Activated CD8-positive, alpha-beta memory T cell treated with anti-CD3 and anti-CD28 coated beads for 36 hours (primary cell): ENCODE data around the gene FZR1. TPM values are rescaled to one million over a fixed set of nuclear protein-coding genes. Genes with fewer than 3 reads are reported as not detected.
"Not testable (repeated sequence)": the region's sequence is repeated elsewhere in the genome, so short reads cannot be mapped to it uniquely, and the experiment has no call there.

Experiments used
- CTCF ChIA-PET: fragments of 350-600 bp; sonication (Branson Sonifier 250); formaldehyde crosslinking; loops from one replicate; lab custom pipeline; 2021; ENCODE audit warnings: antibody characterized with exemption; lab: Charles Lee
- POLR2A ChIA-PET: fragments of 350-600 bp; sonication (Branson Sonifier 250); formaldehyde crosslinking; loops from one replicate; lab custom pipeline; 2021; ENCODE audit warnings: antibody characterized with exemption; lab: Charles Lee
- total RNA-seq, 2 experiments: library from RNA; stranded (reverse); gene quantifications; one replicate each; pipeline ENCODE4 v1.2.3, GENCODE V29; 2021

Gene FZR1
- total RNA-seq, 2 experiments from 2014 or later: 33.1 to 33.6 TPM

DNA sequence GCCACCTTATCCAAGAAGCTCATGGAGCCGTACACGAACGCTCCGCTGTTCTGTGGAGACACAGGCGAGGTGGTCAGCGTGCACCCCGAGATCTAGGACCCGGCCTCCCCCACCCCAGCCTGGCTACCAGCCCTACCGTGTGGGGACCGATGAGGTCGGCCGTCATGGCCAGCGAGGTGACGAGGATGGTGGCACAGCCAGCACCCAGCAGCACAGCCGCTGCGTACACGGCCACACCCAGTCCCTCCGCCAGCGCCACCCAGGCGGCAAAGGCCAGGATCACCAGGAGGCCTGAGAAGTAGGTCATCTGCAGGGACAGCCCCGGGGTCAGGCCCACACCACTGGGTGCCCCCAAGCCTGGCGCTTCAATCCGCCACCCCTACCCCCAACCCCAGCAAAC, 40.0 kb downstream of the FZR1 start:
- ChIA-PET POLR2A (interaction anchor here (1.3 kb wide), 2 partner anchors 8 to 11 kb away, joined by 4 to 5 read pairs; no protein-coding TSS in a partner anchor), CTCF (interaction anchor here (0.5 to 4.7 kb wide), 10 partner anchors 10 to 541 kb away, joined by 3 to 43 read pairs (median 4); partner anchors contain the start of gene MFSD12)

DNA sequence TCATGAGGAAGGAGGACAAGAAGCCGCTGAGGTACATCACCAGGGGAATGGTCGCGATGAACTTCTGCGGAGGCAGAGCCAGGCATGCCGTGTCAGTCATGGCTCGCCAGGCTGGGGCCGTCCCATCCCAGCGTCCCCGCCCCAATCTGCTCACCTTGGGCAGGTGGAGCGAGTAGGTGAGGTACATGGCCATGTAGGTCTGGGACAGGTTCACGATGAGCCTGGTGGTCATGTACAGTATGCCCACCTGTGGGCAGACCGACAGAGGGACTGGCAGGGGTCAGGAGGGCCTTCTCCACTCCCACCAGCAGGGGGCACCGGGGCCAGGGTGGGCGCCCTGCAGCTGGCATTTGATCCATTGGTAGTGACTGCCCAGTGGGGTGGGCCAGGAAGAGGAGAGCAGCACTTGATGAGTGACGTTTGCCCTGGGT, 41.2 kb downstream of the FZR1 start:
- ChIA-PET CTCF (interaction anchor here (1.5 to 4.7 kb wide), 3 partner anchors 10 to 39 kb away, joined by 3 to 43 read pairs (median 4); partner anchors contain the start of gene MFSD12), POLR2A (no interaction called here)

DNA sequence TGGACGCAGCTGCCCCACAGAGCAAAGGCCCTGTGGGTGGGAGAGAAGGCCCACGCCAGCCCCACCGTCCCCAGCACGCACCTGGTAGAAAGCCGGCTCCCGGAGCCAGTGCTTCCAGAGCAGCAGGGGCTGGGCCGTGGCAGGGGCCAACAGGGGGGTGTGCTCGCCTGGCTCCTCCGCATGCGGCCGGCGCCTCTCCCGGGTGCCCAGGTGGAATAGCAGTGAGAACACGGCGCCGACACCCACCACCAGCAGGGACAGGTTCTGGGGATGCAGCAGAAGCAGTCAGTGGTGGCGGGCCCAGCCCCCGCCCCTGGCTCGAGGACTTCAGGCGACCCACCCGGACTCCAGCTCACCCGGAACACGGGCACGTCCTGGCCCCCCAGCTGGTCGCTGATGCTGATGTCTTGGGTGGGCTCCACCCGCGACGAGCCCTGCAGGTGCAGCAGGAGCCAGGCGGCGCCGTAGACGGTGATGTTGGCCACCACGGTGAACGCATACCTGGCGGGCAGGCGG, 41.7 kb downstream of the FZR1 start:
- POLR2A ChIA-PET: no interaction called here

DNA sequence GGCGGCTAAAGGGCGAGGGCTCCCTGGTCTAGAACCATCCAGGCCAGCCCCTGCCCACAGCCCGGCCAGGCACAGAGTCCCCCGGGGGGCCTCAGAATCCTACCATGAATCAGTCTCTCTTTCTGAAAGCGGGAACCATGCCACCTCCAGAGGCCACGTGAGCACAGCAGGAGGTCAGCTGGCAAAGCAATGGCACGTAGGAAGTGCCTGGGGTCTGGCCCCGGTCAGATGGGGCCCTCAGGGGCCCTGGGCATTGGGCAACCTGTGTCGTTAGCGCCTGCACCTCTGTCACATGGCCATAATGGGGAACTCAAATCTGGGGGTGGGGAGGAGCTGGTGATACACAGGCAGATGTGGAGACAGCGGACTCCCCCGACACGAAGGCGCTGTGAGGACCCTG, 42.5 kb downstream of the FZR1 start:
- ChIA-PET POLR2A (no interaction called here), CTCF (interaction anchor here (0.5 to 4.7 kb wide), 3 partner anchors 9 to 171 kb away, joined by 3 to 43 read pairs (median 7); partner anchors contain the start of gene MFSD12)

More for the DNA sequence above, 41.7 kb downstream of the FZR1 start:
- CTCF ChIA-PET: interaction anchor here (0.5 to 4.7 kb wide), 3 partner anchors 10 to 171 kb away, joined by 3 to 43 read pairs (median 7); partner anchors contain the start of gene MFSD12

DNA sequence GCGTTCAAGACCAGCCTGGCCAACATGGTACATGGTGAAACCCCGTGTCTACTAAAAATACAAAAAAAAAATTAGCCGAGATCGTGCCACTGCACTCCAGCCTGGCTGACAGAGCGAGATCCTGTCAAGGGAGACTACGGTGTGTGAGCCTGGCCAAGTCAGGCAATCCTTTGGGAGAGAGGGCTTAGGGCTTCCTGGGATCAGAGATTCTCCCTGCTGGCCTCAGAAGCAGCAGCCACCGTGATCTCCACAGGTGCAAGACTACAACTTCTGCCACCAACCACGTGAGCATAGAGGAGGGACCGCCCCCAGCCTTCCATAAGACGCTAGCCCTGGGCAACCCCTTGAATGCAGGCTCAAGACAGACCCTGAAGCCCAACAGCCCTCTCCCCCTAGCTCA, 43.7 kb downstream of the FZR1 start:
- POLR2A ChIA-PET: interaction anchor here (1.1 kb wide), 1 partner anchor 11 kb away, joined by 3 read pairs; the partner anchor contains the start of gene TEKTIP1
- CTCF ChIA-PET: no interaction called here

DNA sequence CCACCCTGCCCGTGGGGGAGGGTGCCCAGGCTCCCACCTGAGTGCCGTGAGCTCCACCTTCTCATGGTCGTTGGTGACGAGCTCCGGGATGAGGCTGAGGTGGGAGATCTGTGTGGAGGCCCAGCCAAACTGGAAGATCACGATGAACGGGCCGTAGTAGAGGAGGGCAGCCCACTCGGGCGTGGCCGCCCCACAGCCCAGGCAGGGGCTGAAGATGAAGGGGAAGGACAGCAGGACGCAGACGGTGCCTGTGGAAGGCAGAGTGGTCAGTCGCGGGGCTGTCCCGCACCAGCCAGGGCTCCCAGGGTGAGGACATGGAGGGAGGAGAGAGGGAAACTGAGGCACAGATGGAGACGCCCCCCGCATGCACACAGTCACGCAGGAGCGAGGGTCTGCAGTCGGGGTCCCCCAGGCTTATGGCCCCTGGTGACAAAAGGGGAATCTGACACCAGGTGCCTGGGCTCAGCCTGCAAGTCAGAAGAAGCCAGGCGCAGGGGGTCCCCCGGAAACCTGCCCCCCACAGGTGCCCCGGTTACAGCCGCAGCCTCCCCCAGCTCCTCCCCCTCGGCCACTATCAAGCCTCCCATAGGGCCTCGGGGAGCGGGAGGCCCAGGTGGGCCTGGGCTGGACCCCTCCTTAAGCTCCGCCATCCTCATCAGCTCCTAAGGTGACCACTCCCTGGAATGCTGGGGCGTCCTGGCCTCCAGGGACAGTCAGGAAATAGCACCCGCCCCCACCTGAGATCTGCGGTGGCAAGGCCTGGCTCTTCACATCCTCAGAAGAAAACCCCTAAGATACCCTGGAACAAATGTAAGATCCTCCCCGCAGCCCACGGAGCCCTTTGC, 45.1 kb downstream of the FZR1 start:
- ChIA-PET POLR2A (interaction anchor here (1.1 kb wide), 1 partner anchor 12 kb away, joined by 3 read pairs; the partner anchor contains the start of gene TEKTIP1), CTCF (no interaction called here)

DNA sequence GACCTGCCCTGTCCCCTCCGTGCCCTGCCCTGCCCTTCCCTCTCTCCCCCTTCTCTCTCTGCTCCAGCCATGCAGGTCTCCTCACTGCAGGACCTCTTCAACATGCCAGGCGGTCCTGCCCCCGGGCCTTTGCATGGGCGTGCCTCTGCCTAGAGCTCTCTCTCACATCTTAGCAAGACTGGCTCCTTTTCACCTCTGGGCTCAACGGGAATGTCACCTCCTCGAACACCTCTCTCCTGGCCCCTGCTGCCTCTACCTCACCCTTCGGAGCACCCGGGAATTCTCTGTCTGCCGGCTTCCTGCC, 45.6 kb downstream of the FZR1 start:
- CTCF ChIA-PET: no interaction called here

DNA sequence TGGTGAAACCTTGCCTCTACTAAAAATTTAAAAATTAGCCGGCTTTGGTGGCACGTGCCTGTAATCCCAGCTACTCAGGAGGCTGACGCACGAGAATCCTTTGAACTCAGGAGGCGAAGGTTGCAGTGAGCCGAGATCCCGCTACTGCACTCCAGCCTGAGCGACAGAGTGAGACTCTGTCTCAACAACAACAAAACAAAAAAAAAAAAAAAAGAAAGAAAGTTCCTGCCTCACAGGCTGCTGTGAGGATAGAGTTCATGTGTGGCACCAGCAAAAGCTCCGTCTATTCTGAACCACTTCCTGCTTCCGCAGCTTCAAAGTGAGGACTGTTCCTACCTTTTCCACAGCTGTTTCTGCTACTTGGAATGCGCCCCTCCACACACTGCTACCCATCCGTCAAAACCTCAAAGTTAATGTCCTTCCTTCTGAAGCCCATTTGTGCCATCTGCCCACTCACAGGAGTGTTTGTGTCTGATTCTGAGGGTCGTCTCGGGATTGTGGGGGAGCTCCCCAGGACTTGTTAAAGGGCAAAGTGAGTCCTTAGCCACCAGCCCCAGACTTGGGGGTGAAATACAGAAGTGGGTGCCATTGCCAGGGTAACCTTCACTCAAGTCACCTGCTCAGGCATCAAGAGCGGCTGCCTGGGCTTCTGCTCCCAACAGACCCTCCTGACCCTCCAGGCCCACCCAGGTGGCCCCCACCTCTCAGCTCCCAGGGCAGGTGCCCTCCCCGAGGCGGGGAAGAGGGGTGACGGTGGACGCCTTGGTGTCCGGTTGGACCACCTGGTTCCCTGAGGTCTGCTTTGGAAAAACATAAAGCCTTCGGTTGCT, 48.4 kb downstream of the FZR1 start:
- ChIA-PET POLR2A (interaction anchor here (0.5 to 0.9 kb wide), 3 partner anchors 8 to 1556 kb away, joined by 4 to 7 read pairs (median 4); no protein-coding TSS in a partner anchor), CTCF (interaction anchor here (0.7 to 1.6 kb wide), 4 partner anchors 12 to 147 kb away, joined by 3 to 8 read pairs (median 4); partner anchors contain the start of gene TEKTIP1)

More for the DNA sequence above, 45.6 kb downstream of the FZR1 start:
- POLR2A ChIA-PET: no interaction called here

DNA sequence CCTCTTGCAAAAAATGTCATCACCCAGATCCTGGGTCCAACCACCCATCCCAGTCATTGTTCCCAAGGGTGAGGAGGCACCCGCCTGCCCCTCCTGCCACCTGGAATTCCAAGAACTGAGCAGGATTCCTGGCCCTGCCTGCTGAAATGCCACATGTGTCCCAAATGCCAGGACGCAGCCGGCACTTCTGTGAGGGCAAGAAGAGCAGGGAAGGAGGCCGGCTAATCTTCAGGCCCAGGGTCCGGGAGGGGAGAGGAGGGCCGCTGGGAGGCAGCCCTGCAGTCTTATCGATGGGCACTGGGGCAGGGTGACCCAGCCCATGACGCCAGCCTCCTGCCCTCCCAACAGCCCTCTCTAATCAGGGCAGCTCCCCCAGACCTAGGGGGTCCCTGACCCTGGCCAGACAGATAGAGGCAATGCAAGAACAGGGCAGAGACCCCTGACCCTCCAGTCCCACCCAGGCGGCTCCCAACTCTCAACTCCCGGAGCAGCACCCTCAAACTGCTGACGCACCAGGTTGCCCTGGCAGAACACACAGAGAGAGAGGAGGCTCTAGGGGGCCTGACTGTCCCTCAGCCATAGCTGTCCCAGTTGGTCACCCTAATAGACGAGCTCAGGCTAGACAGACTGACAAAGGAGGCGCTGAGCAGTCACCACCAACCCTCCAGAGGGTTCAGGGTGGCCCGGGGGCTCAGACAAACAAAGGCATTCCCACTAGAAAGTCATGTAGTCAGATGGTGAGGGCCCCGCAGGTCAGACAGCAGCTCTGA, 49.7 kb downstream of the FZR1 start:
- CTCF ChIA-PET: interaction anchor here (0.6 to 5.2 kb wide), 5 partner anchors 9 to 116 kb away, joined by 3 to 43 read pairs (median 4); partner anchors contain the start of gene GIPC3
- POLR2A ChIA-PET: interaction anchor here (0.9 to 1.1 kb wide), 2 partner anchors 10 to 18 kb away, joined by 5 to 9 read pairs; no protein-coding TSS in a partner anchor

DNA sequence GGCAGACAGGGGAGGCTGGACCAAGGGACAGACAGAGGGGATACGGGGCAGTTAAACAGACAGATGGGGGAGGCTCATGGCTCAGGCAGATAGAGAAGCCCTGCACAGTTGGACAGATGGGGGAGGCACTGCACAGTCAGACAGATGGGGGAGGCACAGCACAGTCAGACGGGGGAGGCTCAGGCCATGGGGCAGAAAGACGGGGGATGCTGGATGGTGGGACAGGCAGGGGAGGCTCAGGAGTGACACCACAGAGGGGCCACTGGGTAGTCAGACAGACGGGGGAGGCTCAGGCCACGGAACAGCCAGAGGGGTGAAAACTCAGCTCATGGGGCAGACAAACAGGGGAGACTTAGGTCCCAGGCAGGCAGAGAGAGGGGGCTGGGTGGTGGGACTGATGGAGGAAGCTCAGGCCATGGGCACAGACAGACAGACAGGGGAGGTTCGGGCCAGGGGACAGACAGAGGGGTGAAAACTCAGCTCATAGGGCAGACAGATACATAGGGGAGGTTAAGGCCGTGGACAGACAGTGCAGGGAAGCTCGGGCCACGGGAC, 50.4 kb downstream of the FZR1 start:
- POLR2A ChIA-PET: interaction anchor here (0.6 to 1.1 kb wide), 3 partner anchors 9 to 17 kb away, joined by 3 to 9 read pairs (median 5); no protein-coding TSS in a partner anchor

DNA sequence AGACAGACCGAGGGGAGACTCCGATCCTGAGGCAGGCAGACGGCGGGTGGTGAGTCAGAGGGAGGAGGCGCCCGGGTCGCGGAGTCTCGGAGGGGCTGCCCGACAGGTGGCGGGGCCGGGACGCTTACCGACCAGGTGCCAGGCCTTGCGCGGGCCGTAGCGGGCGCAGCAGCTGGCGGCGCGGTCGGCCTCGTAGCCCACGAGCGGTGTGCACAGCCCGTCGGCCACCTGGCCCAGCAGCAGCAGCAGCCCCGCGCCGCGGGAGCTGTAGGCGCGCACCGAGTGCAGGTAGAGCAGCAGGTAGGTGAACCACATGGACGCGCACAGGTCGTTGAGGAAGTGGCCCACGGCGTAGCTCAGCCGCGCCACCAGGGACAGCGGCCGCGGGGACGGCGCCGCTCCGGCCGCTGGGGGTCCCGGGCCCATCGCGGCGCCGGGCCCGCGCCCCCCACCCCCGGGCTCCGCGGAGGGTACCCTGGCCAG, 50.9 kb downstream of the FZR1 start:
- POLR2A ChIA-PET: interaction anchor here (0.6 to 1.1 kb wide), 3 partner anchors 8 to 17 kb away, joined by 3 to 9 read pairs (median 5); no protein-coding TSS in a partner anchor
- CTCF ChIA-PET: interaction anchor here (0.6 to 5.2 kb wide), 7 partner anchors 10 to 282 kb away, joined by 3 to 43 read pairs (median 4); partner anchors contain the start of gene GIPC3

More for the DNA sequence above, 50.4 kb downstream of the FZR1 start:
- CTCF ChIA-PET: interaction anchor here (0.6 to 5.2 kb wide), 7 partner anchors 10 to 115 kb away, joined by 3 to 43 read pairs (median 4); partner anchors contain the start of gene GIPC3

DNA sequence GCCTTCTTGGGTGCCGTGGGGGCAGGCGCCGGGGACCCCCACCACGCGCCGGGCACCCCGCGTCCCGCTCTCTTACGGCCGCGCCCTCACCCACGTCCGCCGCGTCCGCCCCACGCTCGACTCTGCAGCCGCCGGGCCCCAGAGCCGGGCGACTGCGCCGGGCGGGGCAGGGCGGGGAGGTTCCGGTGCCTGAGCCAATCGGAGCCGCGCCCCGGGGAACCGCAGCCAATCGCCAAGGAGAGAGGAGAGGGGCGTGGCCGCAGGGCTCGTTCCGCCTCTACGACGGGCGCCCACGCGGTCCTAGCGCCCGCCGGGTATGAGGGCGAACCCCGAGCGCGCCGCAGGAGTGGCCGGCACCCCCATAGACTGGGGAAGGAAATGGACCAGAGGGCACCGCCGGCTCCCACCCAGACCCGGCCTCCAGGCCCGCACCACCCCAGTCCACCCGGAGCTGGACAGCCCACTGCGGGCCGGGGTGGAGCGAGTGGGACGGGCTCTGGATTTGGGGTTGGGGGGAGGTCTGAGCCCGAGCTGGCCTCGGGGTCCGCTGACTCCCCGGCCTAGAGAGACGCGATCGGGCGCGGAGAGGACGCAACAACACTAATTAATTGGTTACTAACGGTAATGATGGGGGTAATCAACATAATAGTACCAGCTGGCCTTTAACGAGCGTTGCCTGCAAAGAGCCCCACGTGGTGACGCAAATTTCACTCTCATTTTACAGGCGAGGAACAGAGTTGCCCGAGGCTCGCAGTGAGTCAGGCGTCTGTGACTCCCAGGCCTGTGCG, 51.5 kb downstream of the FZR1 start, which contains the start of gene MFSD12:
Gene MFSD12, minus strand, starts transcription at position 126 of the 788 bp plus-strand sequence. CDS start 183 bp downstream, outside the sequence.
- ChIA-PET CTCF (interaction anchor here (0.5 to 5.2 kb wide), 8 partner anchors 11 to 283 kb away, joined by 3 to 43 read pairs (median 4); no protein-coding TSS in a partner anchor), POLR2A (interaction anchor here (1.1 to 1.4 kb wide), 2 partner anchors 11 to 47 kb away, joined by 3 to 5 read pairs; no protein-coding TSS in a partner anchor)

DNA sequence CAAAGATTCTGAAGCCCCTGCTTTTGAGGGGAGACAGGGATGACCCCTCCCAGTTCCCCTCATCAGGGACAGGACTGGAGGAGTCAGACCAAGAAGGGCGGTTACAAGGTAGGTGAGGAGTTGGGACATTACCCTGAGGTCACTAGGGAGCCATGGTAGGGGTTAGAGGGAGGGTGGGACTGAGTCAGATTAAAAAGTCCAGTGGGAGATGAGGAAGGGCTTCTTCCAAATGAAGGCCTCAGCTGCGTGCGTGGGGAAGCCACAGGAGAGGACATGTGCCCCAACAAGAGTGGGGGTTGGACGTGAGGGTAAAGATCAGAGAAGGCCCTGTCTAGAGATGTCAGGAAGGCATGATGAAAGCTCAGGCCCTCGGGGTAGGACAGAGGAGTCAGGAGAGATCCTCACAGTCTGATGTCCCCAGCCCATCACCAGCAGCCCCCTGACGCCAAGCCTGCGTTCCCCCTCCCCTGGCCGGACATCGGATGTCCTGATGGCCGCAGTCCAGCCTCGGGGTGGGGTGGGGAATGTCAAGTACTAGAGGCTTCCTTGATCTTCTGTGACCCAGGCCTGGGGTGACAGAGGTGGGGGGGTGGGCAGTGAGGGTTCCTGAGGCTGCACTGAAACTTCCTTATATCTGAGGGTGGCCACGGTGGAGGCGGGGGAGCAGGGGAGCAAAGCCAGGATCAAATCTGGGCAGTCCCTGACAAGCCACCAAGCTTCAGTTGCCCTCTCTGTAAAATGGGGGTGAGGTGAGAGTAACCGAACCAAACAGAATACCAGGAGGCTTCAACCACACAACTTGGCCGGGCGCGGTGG, 57.8 kb downstream of the FZR1 start:
- POLR2A ChIA-PET: no interaction called here
- CTCF ChIA-PET: no interaction called here

DNA sequence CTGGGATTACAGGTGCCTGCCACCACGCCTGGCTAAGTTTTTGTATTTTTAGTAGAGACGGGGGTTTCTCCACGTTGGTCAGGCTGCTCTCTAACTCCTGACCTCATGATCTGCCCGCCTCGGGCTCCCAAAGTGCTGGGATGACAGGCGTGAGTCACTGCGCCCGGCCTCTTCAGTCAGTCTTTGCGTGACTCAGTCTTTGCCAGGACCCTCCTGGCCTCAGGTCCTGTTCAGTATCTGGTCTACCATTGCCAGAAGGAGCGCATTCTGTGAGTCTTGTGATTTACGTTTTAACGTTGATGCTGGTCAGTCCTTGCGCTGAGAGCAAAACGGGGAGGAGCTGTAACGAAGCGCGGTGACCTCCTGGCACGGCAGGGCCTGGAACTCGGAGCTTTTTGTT, 59.0 kb downstream of the FZR1 start:
- ChIA-PET CTCF (interaction anchor here (0.6 kb wide), 1 partner anchor 16 kb away, joined by 3 read pairs; no protein-coding TSS in a partner anchor), POLR2A (interaction anchor here (0.7 kb wide), 1 partner anchor 8 kb away, joined by 3 read pairs; no protein-coding TSS in a partner anchor)

DNA sequence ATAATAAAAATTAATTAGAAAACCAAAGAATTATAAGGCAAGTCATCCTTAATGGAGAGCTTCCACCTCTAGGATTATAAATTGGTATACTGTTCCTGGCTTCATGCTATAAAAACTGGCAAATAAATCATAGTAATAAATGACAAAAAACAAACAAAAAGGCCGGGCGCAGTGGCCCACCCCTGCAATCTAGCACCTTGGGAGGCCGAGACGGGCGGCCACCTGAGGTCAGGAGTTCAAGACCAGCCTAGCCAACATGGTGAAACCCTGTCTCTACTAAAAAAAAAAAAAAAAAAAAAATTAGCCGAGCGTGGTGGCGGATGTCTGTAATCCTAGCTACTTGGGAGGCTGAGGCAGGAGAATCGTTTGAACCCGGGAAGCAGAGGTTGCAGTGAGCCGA, 63.9 kb downstream of the FZR1 start:
- CTCF ChIA-PET: interaction anchor here (0.5 to 0.7 kb wide), 2 partner anchors 70 to 106 kb away, joined by 3 read pairs; partner anchors contain the start of gene DOHH
- POLR2A ChIA-PET: not testable (repeated sequence)
